Right lobe of liver (tissue), 4 donors: ENCODE measurements around the gene STPG3.

Experiments used
- CTCF ChIP-seq, 4 donors: fragments of 200-600 bp in 3 of 4; fragments of 450-650 bp in 1 of 4; IDR thresholded peaks; one replicate each; pipeline versions ENCODE4 v1.5.1 to v1.8.0; 2016 to 2022; ENCODE audit warnings: antibody characterized with exemption in 4 of 4, mild to moderate bottlenecking in 2 of 4
- POLR2A ChIP-seq: fragments of 450-650 bp; IDR thresholded peaks from one replicate; pipeline ENCODE4 v1.6.1; 2017; ENCODE audit warnings: antibody characterized with exemption, mild to moderate bottlenecking
- donor health status: DM: no; HTN: no; CAD: no.
- donor health status: DM: no; HTN: no; CAD: no.
- donor health status: DM: no; HTN: yes; CAD: no.

GRCh38 chr9:137301081-137301947 lies 50.2 kb downstream of the STPG3 start:
- TF ChIP-seq CTCF (IDR thresholded peaks at IDR 0.05) (peak in 2 of 4 donors; percentile 4 to 22), POLR2A (no peak)
